Medulla oblongata (tissue), 1 donor: ENCODE data around the gene ZC3H18.
A peak's percentile ranks its signal among the peaks of the same experiment; 100 is the strongest.

Source experiments
- DNase-seq: peaks from one replicate; pipeline ENCODE4 v3.0.0-alpha.2; 2015; ENCODE audit errors: extremely low spot score

The ZC3H18 gene

GRCh38 chr16:88623858-88624257 is 53.7 kb downstream of the ZC3H18 start:
- DNase-seq = no peak

DNA sequence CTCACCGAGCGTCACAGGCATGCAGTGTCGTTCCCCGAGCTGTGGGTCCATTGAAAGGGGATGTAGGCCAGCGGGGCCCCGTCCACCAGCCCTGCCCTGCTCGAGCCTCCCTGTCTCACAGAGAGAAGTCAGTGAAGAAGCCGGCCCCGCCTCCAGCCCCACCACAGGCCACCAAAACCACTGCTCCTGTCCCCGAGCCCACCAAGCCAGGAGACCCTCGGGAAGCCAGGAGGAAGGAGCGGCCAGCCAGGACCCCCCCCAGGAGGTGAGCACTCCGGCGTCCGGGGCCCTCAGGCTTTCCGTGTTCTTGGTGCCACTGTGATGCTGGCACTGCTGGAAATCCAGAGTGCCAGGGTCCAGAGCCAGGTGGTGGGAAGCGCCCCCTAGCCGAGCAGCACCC is 54.3 kb downstream of the ZC3H18 start:
- no peak for DNase-seq

DNA sequence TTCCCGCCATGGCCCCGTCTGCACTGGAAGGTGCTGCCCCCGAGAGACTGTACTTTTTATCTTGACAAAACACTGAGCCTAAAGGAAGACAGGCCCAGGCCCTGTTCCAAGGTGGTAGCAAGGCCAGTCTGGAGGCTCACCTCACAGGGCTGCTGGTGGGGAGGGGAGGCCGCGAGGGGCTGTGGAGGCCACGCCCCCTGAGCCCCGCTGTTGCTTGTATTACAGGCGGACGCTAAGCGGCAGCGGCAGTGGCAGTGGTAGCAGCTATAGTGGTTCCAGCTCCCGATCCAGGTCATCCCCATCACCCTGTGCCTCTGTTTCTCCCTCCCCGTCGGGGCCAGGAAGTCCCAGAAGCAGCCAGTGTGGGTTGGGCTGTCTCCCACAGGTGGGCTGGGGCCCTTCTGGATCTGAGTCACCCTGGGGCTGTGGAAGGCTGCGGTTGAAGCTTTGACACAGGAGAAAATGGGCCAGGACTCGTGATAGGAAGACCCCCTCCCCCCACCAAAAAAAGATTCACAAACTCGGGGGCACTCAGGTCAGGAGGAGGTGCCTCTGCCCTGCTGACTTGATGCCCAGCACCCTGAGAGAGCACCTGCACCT is 54.9 kb downstream of the ZC3H18 start:
- no peak for DNase-seq

- DNase-seq = no peak
These were observed 56.4 kb downstream of the ZC3H18 start for GRCh38 chr16:88626646-88627045.

GRCh38 chr16:88627531-88628411 is 57.6 kb downstream of the ZC3H18 start:
- no peak for DNase-seq

GRCh38 chr16:88628512-88628974 is 58.3 kb downstream of the ZC3H18 start:
- DNase-seq = no peak

GRCh38 chr16:88629835-88630234 is 59.6 kb downstream of the ZC3H18 start:
- DNase-seq = no peak

GRCh38 chr16:88630433-88630832 is 60.2 kb downstream of the ZC3H18 start:
- no peak for DNase-seq

GRCh38 chr16:88630941-88631340 is 60.7 kb downstream of the ZC3H18 start:
- no peak for DNase-seq

- no peak for DNase-seq
These were observed 61.2 kb downstream of the ZC3H18 start for GRCh38 chr16:88631384-88631783.

DNA sequence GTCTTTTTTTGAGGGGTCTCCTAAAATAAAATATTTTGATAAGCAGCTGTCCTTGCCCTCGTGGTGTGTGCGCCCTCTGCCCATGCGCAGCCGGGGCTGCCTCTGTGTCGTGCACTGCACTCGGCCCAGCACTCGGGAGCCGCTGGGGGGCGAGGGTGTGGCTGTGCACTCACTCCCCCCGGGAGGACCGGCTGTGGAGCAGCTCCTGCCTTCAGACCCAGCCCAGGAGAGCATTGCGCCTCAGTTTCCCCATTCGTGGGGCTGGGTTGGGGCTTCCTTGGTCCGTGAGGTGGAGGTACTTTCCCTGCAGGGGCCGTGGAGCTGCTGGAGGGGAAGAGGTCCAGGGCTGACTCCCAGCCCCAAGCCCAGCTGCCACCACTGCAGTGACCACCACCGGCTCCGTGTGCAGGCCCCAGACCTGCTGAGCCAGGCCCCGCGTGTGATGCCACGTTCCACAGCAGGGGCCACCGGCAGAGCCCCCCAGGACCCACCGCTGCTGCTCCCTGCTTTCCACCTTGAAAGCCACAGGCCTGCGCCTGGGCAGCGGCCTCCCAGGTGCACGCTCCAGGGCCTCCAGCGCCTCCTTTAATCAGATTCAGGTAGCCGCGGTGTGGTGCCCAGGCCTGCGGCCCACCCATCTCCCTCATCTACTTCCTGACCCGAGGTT is 61.9 kb downstream of the ZC3H18 start:
- no peak for DNase-seq

DNA sequence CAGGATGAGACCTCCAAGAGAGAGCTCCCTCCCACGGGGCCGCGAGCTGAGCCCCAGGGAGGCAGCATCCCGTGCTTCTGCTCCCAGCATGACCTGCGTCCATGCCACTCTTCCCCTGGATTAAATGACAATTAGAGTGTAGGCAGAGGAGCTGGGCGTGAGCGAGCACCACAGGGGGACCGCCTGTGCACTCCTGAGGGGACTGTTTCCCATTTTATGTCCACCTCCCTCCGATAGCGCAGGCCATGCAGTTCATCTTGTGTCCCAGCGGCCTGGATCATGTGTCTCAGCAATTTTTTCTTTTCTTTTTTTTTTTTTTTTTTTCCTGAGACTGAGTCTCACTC is 62.4 kb downstream of the ZC3H18 start:
- no peak for DNase-seq

DNA sequence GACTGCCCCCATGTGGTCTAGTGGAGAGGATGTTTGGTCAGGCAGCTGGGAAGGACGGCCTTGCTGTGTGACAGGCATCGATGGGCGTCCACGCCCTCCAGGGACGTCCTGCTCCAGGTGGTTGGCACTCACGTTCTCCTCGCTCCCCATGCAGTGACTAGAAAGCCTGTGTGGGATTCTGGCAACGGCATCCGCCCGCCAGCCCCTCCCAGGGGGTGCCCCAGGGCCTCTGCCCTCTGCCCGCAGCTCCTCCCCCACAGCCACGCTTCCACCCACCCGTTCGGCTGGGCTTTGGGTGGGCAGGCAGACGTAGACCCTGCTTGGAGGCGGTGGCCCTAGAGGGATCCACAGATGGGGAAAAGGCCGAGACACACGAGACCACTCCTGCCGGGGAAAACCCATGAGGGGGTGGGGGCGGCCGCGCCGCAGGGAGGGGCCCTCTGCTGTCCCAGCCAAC is 63.5 kb downstream of the ZC3H18 start:
- peak; percentile 30 for DNase-seq

DNA sequence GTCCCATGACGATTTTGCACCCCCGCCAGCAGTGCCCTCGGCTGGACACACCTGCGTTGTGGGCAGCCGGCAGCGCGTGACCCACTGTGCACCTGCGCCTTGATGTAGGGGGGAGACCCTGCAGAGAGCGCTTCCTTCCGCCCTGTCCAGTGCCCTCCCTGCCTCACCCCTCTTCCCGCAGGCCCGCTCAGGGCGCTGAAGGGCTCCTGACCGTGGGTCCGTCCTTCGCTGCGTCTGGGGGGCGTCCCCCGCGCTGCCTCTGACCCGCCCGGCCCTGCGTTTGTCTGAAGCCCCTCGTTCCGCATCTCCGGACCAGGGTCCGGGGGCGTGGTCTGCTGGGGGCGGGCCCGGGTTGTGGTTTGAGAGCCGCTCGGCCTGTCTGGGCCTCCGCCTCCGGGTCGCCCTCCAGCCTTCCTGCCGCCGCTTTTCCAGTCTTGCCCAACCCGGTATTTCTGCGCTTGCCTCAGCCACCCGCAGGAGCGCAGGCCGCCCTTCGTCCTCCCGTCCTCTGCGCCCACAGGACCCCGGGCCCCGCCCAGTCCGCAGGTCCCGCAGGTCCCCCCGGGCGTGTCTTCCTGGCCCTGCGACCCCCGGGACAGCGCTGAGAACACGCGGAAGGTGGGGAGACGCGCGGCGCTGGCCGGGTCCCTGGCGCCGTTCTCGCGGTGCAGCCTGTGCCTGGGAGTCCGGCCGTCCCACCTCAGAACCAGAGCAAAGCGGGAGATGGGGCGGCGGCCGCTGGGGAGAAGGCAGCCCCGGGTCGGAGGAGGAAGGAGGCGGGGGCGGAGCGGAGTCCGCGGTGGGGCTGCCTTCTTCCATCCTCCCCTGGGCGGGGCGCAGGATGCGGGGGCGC is 64.2 kb downstream of the ZC3H18 start:
- no peak for DNase-seq

GRCh38 chr16:88634994-88635670 is 64.9 kb downstream of the ZC3H18 start:
- DNase-seq = no peak

DNA sequence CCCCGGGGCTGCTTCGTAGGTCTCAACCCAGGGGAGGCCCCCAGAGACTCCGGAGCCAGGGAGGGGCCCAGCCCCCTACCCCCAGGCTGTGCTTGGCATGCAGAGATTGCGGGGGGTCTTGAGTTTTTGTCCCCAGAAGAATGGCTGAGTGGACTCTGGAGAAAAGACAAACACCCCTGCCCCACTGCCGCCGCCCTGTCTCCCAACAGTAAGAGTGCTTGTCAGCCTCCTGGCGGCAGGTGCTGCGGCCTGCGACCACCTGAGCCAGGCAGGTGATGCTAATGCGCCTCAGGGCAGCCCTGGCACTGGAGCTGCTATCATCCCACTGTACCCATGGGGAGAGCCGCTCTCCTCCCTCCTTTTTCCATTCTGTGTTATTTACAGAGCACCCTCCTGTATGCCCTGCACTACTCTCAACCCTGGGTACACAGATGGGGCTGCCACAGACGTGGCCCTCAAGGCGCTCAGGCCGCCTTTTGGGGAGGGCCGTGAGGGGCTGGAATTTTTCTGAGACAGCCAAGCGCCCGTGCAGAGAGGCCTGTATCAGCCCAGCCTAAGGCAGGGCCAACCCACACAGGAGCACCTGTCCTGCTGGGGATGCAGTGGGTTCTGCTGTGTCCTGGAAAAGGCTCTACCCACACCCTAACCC is 65.6 kb downstream of the ZC3H18 start:
- DNase-seq = no peak

- no peak for DNase-seq
These were observed 66.5 kb downstream of the ZC3H18 start for GRCh38 chr16:88636488-88637265.

DNA sequence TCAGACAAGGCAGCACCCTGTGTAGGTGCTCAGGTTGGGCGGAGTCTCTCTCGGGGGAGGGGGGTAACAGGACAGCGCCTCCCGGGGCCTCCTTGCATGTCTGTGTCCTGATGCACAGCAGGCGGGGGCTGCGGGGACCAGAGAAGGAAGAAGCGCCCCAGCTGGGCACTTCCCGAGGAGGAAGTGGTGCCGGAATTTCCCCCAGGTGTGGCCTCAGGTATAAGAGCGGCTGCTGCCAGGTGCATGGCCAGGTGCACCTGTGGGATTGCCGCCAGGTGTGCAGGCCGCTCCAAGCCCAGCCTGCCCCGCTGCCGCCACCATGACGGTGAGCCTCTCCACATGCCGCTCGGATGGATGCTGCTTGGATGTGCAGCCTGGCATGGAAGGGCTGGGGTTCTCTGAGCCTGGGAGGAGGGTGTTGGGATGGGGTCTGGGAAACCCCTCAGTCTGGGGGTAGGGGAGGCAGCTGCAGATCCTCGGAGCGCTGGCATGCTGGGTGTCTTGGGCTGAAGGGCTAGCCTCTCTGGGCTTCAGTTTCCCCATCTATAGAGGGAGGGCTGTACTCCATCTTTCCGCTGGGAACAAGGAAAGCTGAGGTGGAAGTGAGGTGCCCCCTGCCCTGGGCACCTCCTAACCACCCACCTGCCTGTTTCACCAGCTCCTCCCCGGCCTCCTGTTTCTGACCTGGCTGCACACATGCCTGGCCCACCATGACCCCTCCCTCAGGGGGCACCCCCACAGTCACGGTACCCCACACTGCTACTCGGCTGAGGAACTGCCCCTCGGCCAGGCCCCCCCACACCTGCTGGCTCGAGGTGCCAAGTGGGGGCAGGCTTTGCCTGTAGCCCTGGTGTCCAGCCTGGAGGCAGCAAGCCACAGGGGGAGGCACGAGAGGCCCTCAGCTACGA is 68.4 kb downstream of the ZC3H18 start, which contains the start of gene IL17C:
TSS of gene IL17C (plus strand) at position 250 of the 908 bp plus-strand sequence. CDS start at position 320, 70 bp downstream.
- DNase-seq = no peak
